Testis (tissue), 3 donors: Measurements from ENCODE around the gene GPRC5C. TPM values are rescaled to one million over a fixed set of nuclear protein-coding genes. Genes with fewer than 3 reads are reported as not detected.
A peak's percentile ranks its signal among the peaks of the same experiment; 100 is the strongest.

ENCODE experiments used
- DNase-seq: peaks from one replicate; pipeline ENCODE4 v3.0.0-alpha.2; 2019
- H3K27ac ChIP-seq, 2 donors: fragments of 200-600 bp; sonication (generic); one replicate each; pipeline ENCODE4 v1.5.1; 2019
- H3K27me3 ChIP-seq: fragments of 200-600 bp; sonication (generic); one replicate; pipeline ENCODE4 v1.5.1; 2019
- H3K36me3 ChIP-seq: fragments of 200-600 bp; sonication (generic); one replicate; pipeline ENCODE4 v1.5.1; 2017; ENCODE audit warnings: low read depth; ENCODE audit errors: missing control alignments
- H3K4me1 ChIP-seq: fragments of 200-600 bp; sonication (generic); one replicate; pipeline ENCODE4 v1.5.1; 2019
- H3K4me3 ChIP-seq, 2 donors: fragments of 200-600 bp; sonication (generic); one replicate each; pipeline ENCODE4 v1.5.1; 2017 to 2019
- H3K9me3 ChIP-seq: fragments of 200-600 bp; sonication (generic); one replicate; pipeline ENCODE4 v1.5.1; 2017
- CTCF ChIP-seq, 3 experiments: fragments of 450-650 bp in 2 of 3; fragments of 200-600 bp in 1 of 3; sonication (generic) in 1 of 3; IDR thresholded peaks; one replicate each; pipeline ENCODE4 v1.5.1; 2016 to 2019; ENCODE audit warnings: antibody characterized with exemption in 3 of 3, mild to moderate bottlenecking in 2 of 3, moderate library complexity in 1 of 3
- POLR2A ChIP-seq: fragments of 450-650 bp; IDR thresholded peaks from one replicate; pipeline ENCODE4 v1.6.1; 2017; ENCODE audit warnings: antibody characterized with exemption, mild to moderate bottlenecking, moderate library complexity
- WGBS, 2 donors: methylation state at CpG; one replicate each; pipeline ENCODE4 v1.1.5; 2018; 5-methylcytosine and 5-hydroxymethylcytosine counted together
- intact Hi-C: fragments of 100-400 bp; cut with DNase I; formaldehyde crosslinking; loops from one replicate; pipeline ENCODE4 v1.15.1; 2023; ENCODE audit warnings: low total_unique reads
- polyA plus RNA-seq: library from polyadenylated mRNA; stranded (reverse); fragments of 350-450 nt; fragmentation: Illumina TruSeq; extraction: RNeasy Lipid Tissue Mini Kit (QIAGEN cat#74804); gene quantifications from one replicate; pipeline ENCODE4 v1.2.3, GENCODE V29; 2014; ENCODE audit warnings: low read depth, low replicate concordance; ENCODE audit not compliant: insufficient read depth
- total RNA-seq, 2 donors: library from RNA; depleted of rRNA; stranded (reverse); fragments of >200 nt; gene quantifications; one replicate each; pipeline ENCODE4 v1.2.3, GENCODE V29; 2016

Gene GPRC5C
- total and polyA plus RNA-seq, 3 donors from 2014 or later = 6.8 to 19.0 (median 14.1) TPM

- H3K9me3 ChIP-seq = no peaks in the 10 kb centered on the region
- peak overlapping the region; percentile 92 for H3K27ac ChIP-seq
- 10 to 17% methylated on average over 3 to 23 of the region's 23 CpGs for WGBS, 2 donors
- peak overlapping the region; percentile 58 to 64 for H3K4me3 ChIP-seq
- DNase-seq = no peak
- H3K4me1 ChIP-seq = peaks cover 8% of the 10 kb centered on the region
- no peak for TF ChIP-seq POLR2A
- no peak for TF ChIP-seq CTCF (IDR thresholded peaks at IDR 0.05)
- no peaks in the 10 kb centered on the region for H3K27me3 ChIP-seq
- H3K36me3 ChIP-seq = no peaks in the 10 kb centered on the region
- intact Hi-C loops = no loop called here
Measured at GRCh38 chr17:74432766-74433391, 991 bp downstream of the GPRC5C start.

GRCh38 chr17:74433421-74434121 is 1.7 kb downstream of the GPRC5C start:
- no peaks in the 10 kb centered on the region for H3K9me3 ChIP-seq
- H3K36me3 ChIP-seq = no peaks in the 10 kb centered on the region
- no peak for DNase-seq
- intact Hi-C loops = no loop called here
- peak overlapping the region in 1 of 2 donors; percentile 92 for H3K27ac ChIP-seq
- H3K27me3 ChIP-seq = no peaks in the 10 kb centered on the region
- no peak for TF ChIP-seq POLR2A
- TF ChIP-seq CTCF (IDR thresholded peaks at IDR 0.05) = no peak
- peaks cover 8% of the 10 kb centered on the region for H3K4me1 ChIP-seq
- no peak overlapping the region for H3K4me3 ChIP-seq
- WGBS, 2 donors = 37 to 51% methylated on average over 10 to 17 of the region's 17 CpGs

GRCh38 chr17:74435775-74436359 is 4.0 kb downstream of the GPRC5C start:
- Histone ChIP-seq H3K36me3 (no peaks in the 10 kb centered on the region), H3K4me1 (peaks cover 5% of the 10 kb centered on the region), H3K9me3 (no peaks in the 10 kb centered on the region), H3K27ac (no peak overlapping the region), H3K4me3 (no peak overlapping the region), H3K27me3 (no peaks in the 10 kb centered on the region)
- TF ChIP-seq CTCF (IDR thresholded peaks at IDR 0.05) (no peak), POLR2A (no peak)
- WGBS, 2 donors = 63 to 69% methylated on average over 5 of the region's 5 CpGs
- no peak for DNase-seq
- intact Hi-C loops = no loop called here

- TF ChIP-seq POLR2A = no peak
- TF ChIP-seq CTCF (IDR thresholded peaks at IDR 0.05) = peak; percentile 16 to 56 (median 45)
- Histone ChIP-seq H3K36me3 (no peaks in the 10 kb centered on the region), H3K4me1 (peaks cover 9% of the 10 kb centered on the region), H3K27me3 (no peaks in the 10 kb centered on the region), H3K9me3 (no peaks in the 10 kb centered on the region), H3K4me3 (no peak overlapping the region), H3K27ac (no peak overlapping the region)
- intact Hi-C loops = no loop called here
- no peak for DNase-seq
- 82 to 92% methylated on average over 3 of the region's 3 CpGs for WGBS, 2 donors
Measured at GRCh38 chr17:74437702-74438101, 5.8 kb downstream of the GPRC5C start.
